ENCODE measurements around the gene BARX2.

Gene BARX2

DNA sequence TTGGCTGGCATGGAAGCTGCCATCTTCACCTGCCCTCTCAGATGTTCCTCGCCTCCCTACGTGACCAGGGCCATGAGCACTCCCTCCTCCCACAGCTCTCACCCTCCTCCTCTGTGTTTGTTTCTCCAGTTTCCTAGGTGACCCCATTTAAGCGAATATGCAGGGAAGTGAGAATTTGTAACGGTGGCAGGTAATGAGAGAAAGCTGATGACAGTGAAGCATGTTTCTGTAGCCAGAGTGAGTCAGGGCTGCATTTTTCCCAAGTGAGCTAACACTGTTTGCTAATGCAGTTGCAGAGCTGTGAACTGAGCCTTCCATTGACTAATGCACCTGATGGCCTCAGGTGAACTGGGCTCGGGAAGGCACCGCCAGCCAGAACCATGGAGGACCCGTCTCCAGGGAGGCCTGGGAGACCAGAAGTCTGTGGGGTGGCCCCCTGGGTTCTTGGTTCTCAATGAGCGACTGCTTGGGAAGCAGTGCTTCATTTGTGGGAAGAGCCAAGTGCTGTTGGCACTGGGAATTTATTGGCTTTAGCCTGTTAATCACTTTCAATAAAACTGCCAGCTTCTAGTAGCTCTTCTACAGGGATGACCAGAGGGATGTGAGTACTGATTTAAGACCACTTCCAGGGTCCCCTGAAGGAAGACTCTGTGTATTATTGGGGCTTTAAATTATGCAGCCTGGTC, 64.5 kb downstream of the BARX2 start (continued):
- no peak for TF ChIP-seq ZNF521 (tag by site-specific recombination; IDR thresholded peaks at IDR 0.05)

GRCh38 chr11:129442171-129442570, 66.5 kb downstream of the BARX2 start:
- CTCF ChIA-PET, result no interaction called here
- peaks cover 7% of the 10 kb centered on the region; the same call in 1 of the 2 replicates for H3K4me1 ChIP-seq (ENCODE audit: control insufficient read depth, insufficient read depth, low read length)
- no peak overlapping the region for H3K27ac ChIP-seq (ENCODE audit: extremely low read depth, low read depth, low read length)
- POLR2A ChIA-PET, result no interaction called here
- H3K9me3 ChIP-seq (ENCODE audit: control insufficient read depth, insufficient read depth, low read depth, low read length), result no peaks in the 10 kb centered on the region
- no peak overlapping the region for H3K4me3 ChIP-seq (ENCODE audit: low read depth, low read length)
- TF ChIP-seq ZNF621 (tag by site-specific recombination; IDR thresholded peaks at IDR 0.05) (no peak), ZNF768 (tag by site-specific recombination; IDR thresholded peaks at IDR 0.05) (no peak), ZNF596 (tag by site-specific recombination; IDR thresholded peaks at IDR 0.05) (no peak), ZNF560 (tag by site-specific recombination; IDR thresholded peaks at IDR 0.05; ENCODE audit: borderline replicate concordance) (no peak), ZSCAN5A (tag by site-specific recombination; IDR thresholded peaks at IDR 0.05) (no peak), PRDM4 (tag by site-specific recombination; IDR thresholded peaks at IDR 0.05) (no peak)
- H3K36me3 ChIP-seq (ENCODE audit: control insufficient read depth in 2 of 2, insufficient read depth in 1 of 2, low read length in 2 of 2), result no peaks in the 10 kb centered on the region; a peak in 1 of 3 replicates

GRCh38 chr11:129443276-129443675, 67.6 kb downstream of the BARX2 start:
- no peak for TF ChIP-seq ZNF292 (tag by site-specific recombination; IDR thresholded peaks at IDR 0.05; ENCODE audit: borderline replicate concordance, low read depth)
- TF ChIP-seq ZNF155 (tag by site-specific recombination; IDR thresholded peaks at IDR 0.05), result no peak
- TF ChIP-seq ZNF335 (tag by site-specific recombination; conservative IDR thresholded peaks at IDR 0.05), result no peak
- TF ChIP-seq ZNF629 (tag by site-specific recombination; IDR thresholded peaks at IDR 0.05), result no peak
- no peak for TF ChIP-seq SCRT1 (tag by site-specific recombination; IDR thresholded peaks at IDR 0.05; ENCODE audit: borderline replicate concordance)
- peaks cover 7% of the 10 kb centered on the region; the same call in 1 of the 2 replicates for H3K4me1 ChIP-seq (ENCODE audit: control insufficient read depth, insufficient read depth, low read length)
- POLR2A ChIA-PET, result no interaction called here
- no peak overlapping the region for H3K27ac ChIP-seq (ENCODE audit: extremely low read depth, low read depth, low read length)
- H3K9me3 ChIP-seq (ENCODE audit: control insufficient read depth, insufficient read depth, low read depth, low read length), result no peaks in the 10 kb centered on the region
- no peak overlapping the region for H3K4me3 ChIP-seq (ENCODE audit: low read depth, low read length)
- CTCF ChIA-PET, result interaction anchor here (0.6 kb wide), 1 partner anchor 18 kb away, joined by 3 read pairs; no protein-coding TSS in a partner anchor
- no peaks in the 10 kb centered on the region; a peak in 1 of 3 replicates for H3K36me3 ChIP-seq (ENCODE audit: control insufficient read depth in 2 of 2, insufficient read depth in 1 of 2, low read length in 2 of 2)

DNA sequence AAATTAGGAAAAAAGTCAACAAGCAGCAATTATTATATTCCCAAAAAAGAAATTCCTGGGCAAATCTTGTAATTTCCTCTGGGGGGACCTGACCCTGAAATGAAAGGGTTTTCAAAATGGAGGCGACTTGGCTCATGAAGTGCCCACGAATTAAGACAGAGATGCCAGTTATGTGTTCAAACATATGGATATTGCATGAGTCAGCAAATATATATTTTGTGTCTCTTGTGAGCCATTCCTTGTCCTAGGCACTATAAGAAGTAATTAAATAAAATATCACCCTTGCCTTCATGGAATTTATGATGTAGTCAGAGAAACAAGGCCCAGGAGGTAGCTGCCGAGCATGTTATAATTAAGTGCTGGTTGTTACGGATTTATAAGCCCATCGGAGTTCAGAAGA, 68.6 kb downstream of the BARX2 start:
- CTCF ChIA-PET, result interaction anchor here (0.7 to 1.1 kb wide), 3 partner anchors 9 to 748 kb away, joined by 3 to 5 read pairs (median 5); no protein-coding TSS in a partner anchor
- POLR2A ChIA-PET, result no interaction called here
- H3K4me3 ChIP-seq (ENCODE audit: low read depth, low read length), result no peak overlapping the region
- H3K36me3 ChIP-seq (ENCODE audit: control insufficient read depth in 2 of 2, insufficient read depth in 1 of 2, low read length in 2 of 2), result no peaks in the 10 kb centered on the region; a peak in 1 of 3 replicates
- H3K4me1 ChIP-seq (ENCODE audit: control insufficient read depth, insufficient read depth, low read length), result peaks cover 7% of the 10 kb centered on the region; the same call in 1 of the 2 replicates
- H3K27ac ChIP-seq (ENCODE audit: extremely low read depth, low read depth, low read length), result no peak overlapping the region
- no peaks in the 10 kb centered on the region for H3K9me3 ChIP-seq (ENCODE audit: control insufficient read depth, insufficient read depth, low read depth, low read length)
- TF ChIP-seq, protein P1, sequence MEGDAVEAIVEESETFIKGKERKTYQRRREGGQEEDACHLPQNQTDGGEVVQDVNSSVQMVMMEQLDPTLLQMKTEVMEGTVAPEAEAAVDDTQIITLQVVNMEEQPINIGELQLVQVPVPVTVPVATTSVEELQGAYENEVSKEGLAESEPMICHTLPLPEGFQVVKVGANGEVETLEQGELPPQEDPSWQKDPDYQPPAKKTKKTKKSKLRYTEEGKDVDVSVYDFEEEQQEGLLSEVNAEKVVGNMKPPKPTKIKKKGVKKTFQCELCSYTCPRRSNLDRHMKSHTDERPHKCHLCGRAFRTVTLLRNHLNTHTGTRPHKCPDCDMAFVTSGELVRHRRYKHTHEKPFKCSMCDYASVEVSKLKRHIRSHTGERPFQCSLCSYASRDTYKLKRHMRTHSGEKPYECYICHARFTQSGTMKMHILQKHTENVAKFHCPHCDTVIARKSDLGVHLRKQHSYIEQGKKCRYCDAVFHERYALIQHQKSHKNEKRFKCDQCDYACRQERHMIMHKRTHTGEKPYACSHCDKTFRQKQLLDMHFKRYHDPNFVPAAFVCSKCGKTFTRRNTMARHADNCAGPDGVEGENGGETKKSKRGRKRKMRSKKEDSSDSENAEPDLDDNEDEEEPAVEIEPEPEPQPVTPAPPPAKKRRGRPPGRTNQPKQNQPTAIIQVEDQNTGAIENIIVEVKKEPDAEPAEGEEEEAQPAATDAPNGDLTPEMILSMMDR (tag by site-specific recombination; IDR thresholded peaks at IDR 0.05), result no peak
- TF ChIP-seq, protein P2, sequence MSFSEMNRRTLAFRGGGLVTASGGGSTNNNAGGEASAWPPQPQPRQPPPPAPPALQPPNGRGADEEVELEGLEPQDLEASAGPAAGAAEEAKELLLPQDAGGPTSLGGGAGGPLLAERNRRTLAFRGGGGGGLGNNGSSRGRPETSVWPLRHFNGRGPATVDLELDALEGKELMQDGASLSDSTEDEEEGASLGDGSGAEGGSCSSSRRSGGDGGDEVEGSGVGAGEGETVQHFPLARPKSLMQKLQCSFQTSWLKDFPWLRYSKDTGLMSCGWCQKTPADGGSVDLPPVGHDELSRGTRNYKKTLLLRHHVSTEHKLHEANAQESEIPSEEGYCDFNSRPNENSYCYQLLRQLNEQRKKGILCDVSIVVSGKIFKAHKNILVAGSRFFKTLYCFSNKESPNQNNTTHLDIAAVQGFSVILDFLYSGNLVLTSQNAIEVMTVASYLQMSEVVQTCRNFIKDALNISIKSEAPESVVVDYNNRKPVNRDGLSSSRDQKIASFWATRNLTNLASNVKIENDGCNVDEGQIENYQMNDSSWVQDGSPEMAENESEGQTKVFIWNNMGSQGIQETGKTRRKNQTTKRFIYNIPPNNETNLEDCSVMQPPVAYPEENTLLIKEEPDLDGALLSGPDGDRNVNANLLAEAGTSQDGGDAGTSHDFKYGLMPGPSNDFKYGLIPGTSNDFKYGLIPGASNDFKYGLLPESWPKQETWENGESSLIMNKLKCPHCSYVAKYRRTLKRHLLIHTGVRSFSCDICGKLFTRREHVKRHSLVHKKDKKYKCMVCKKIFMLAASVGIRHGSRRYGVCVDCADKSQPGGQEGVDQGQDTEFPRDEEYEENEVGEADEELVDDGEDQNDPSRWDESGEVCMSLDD (tag by site-specific recombination; IDR thresholded peaks at IDR 0.05), result no peak
- TF ChIP-seq ZNF558 (tag by site-specific recombination; IDR thresholded peaks at IDR 0.05) (no peak), HOXD13 (CRISPR knock-in tag; IDR thresholded peaks at IDR 0.05; ENCODE audit: borderline replicate concordance) (no peak), ZNF48 (tag by site-specific recombination; IDR thresholded peaks at IDR 0.05) (no peak), MZF1 (tag by site-specific recombination; IDR thresholded peaks at IDR 0.05; ENCODE audit: borderline replicate concordance) (no peak), ZNF580 (tag by site-specific recombination; IDR thresholded peaks at IDR 0.05) (no peak), ZNF24 (tag by site-specific recombination; IDR thresholded peaks at IDR 0.05) (no peak), ZXDB (tag by site-specific recombination; IDR thresholded peaks at IDR 0.05) (no peak)

Measured in HEK293 (cell line).